SH-SY5Y (cell line): Measurements from ENCODE around the gene NBEAL2.

Experiments
- GATA2 ChIP-seq: IDR thresholded peaks from 2 replicates; pipeline ENCODE4 v1.6.1; 2011; ENCODE audit warnings: mild to moderate bottlenecking, low read depth, low read length
- GATA3 ChIP-seq: IDR thresholded peaks from 2 replicates; pipeline ENCODE4 v1.6.1; 2011; ENCODE audit warnings: low read depth, mild to moderate bottlenecking, low read length, moderate library complexity

GRCh38 chr3:47057212-47057671, 77.8 kb downstream of the NBEAL2 start:
- TF ChIP-seq GATA3 (no peak), GATA2 (no peak)
